HepG2 (cell line): ENCODE results near the gene PLA2R1. TPM values are rescaled to one million over a fixed set of nuclear protein-coding genes. Genes with fewer than 3 reads are reported as not detected.

Source experiments
- ATAC-seq: fragments of 200-7000 bp; cut with Tn5 transposase; 3 replicates; pipeline ENCODE4 v1.9.1; 2020; ENCODE audit warnings: mild to moderate bottlenecking, moderate library complexity
- BruUV-seq: library from RNA; stranded (reverse); fragments of 400-500 nt; replicated peaks from 2 replicates; lab custom pipeline; 2021; lab: Mats Ljungman, UMichigan
- CTCF ChIA-PET: fragments of 300-600 bp; formaldehyde crosslinking; extraction: SDS; loops from one replicate; lab custom pipeline; 2021; ENCODE audit warnings: low total read pairs, inconsistent platforms, low intra/inter-chr PET ratio; lab: Yijun Ruan, JAX
- POLR2A ChIA-PET: fragments of 350-600 bp; sonication (Branson Sonifier 250); formaldehyde crosslinking; loops from one replicate; lab custom pipeline; 2020; ENCODE audit warnings: antibody characterized with exemption, inconsistent platforms; lab: Yijun Ruan, JAX
- DNase-seq: peaks from one replicate; pipeline ENCODE4 v3.0.0-alpha.2; 2015; ENCODE audit warnings: low spot score
- FAIRE-seq: peaks from 3 replicates; lab custom pipeline; 2011; peaks lifted over from hg19 to GRCh38; lab: Jason Lieb, UNC
- H2AFZ ChIP-seq: one replicate; pipeline ENCODE4 v1.6.1; 2011; ENCODE audit warnings: low read length, inconsistent platforms
- H3K27ac ChIP-seq: fragments of 300-600 bp; 3 replicates; pipeline ENCODE4 v1.8.0; 2011; ENCODE audit warnings: mixed run types, mild to moderate bottlenecking, mixed read lengths, low read length, inconsistent platforms; ENCODE audit not compliant: insufficient read depth; ENCODE audit errors: extremely low read length
- H3K27me3 ChIP-seq, 2 experiments: fragments of 200-600 bp in 1 of 2; 2 replicates in 1 of 2; 3 replicates in 1 of 2; pipeline versions ENCODE4 v1.6.0 to v1.8.0; 2011; ENCODE audit warnings: low read length in 2 of 2, mild to moderate bottlenecking in 2 of 2, moderate library complexity in 2 of 2, inconsistent platforms in 1 of 2; ENCODE audit not compliant: insufficient read depth in 2 of 2, control insufficient read depth in 1 of 2
- H3K36me3 ChIP-seq, 2 experiments: fragments of 200-600 bp in 1 of 2; replicated peaks in 1 of 2; 2 replicates in 1 of 2; 3 replicates in 1 of 2; pipeline versions ENCODE4 v1.5.1 to v1.8.0; 2011; ENCODE audit warnings: low read length in 2 of 2, inconsistent platforms in 1 of 2; ENCODE audit not compliant: insufficient read depth in 2 of 2, control insufficient read depth in 1 of 2
- H3K4me1 ChIP-seq: 2 replicates; pipeline ENCODE4 v1.5.1; 2012; ENCODE audit warnings: low read length, inconsistent platforms; ENCODE audit not compliant: insufficient read depth
- H3K4me2 ChIP-seq: 2 replicates; pipeline ENCODE4 v1.6.0; 2011; ENCODE audit warnings: low read depth, low read length, inconsistent platforms
- H3K4me3 ChIP-seq, 3 experiments: fragments of 200-600 bp in 1 of 3; sonication (generic), shearing (Covaris generic) in 1 of 3; replicated peaks in 1 of 3; 2 replicates each; pipeline ENCODE4 v1.5.1; 2011 to 2016; ENCODE audit warnings: low read length in 3 of 3, inconsistent platforms in 2 of 3, low read depth in 2 of 3, mild to moderate bottlenecking in 2 of 3, control low read depth in 1 of 3, mixed read lengths in 1 of 3; ENCODE audit not compliant: insufficient read depth in 1 of 3
- H3K79me2 ChIP-seq: one replicate; pipeline ENCODE4 v1.6.1; 2011; ENCODE audit warnings: low read length, inconsistent platforms; ENCODE audit not compliant: insufficient read depth
- H3K9ac ChIP-seq: 2 replicates; pipeline ENCODE4 v1.6.0; 2011; ENCODE audit warnings: mild to moderate bottlenecking, low read depth, low read length, inconsistent platforms; ENCODE audit not compliant: insufficient read depth
- H3K9me3 ChIP-seq: 2 replicates; pipeline ENCODE4 v1.5.1; 2012; ENCODE audit warnings: mild to moderate bottlenecking, low read length
- H4K20me1 ChIP-seq: 2 replicates; pipeline ENCODE4 v1.6.0; 2011; ENCODE audit warnings: inconsistent platforms, mild to moderate bottlenecking, low read length, moderate library complexity; ENCODE audit not compliant: insufficient read depth
- CTCF ChIP-seq: sonication (generic); formaldehyde crosslinking; IDR thresholded peaks from 2 replicates; pipeline ENCODE4 v1.5.0; 2020; ENCODE audit warnings: mild to moderate bottlenecking, missing genetic modification reagents, moderate library complexity
- FOXC1 ChIP-seq: sonication (generic); formaldehyde crosslinking; IDR thresholded peaks from 2 replicates; pipeline ENCODE4 v1.8.0; 2022; ENCODE audit warnings: mild to moderate bottlenecking, missing genetic modification reagents, borderline replicate concordance
- KLF9 ChIP-seq: IDR thresholded peaks from 2 replicates; pipeline ENCODE4 v1.6.1; 2016; ENCODE audit warnings: low read depth
- NAIF1 ChIP-seq: sonication (generic); formaldehyde crosslinking; IDR thresholded peaks from 2 replicates; pipeline ENCODE4 v1.5.0; 2020; ENCODE audit warnings: mild to moderate bottlenecking, missing genetic modification reagents, borderline replicate concordance
- SMC3 ChIP-seq: IDR thresholded peaks from 2 replicates; pipeline ENCODE4 v1.6.1; 2011; ENCODE audit warnings: low read length, improper control_type of control experiment
- STAG1 ChIP-seq: sonication (generic); formaldehyde crosslinking; IDR thresholded peaks from 2 replicates; pipeline ENCODE4 v1.4.0; 2020; ENCODE audit warnings: missing genetic modification reagents
- ZBTB21 ChIP-seq: sonication (generic); formaldehyde crosslinking; IDR thresholded peaks from 2 replicates; pipeline ENCODE4 v1.4.0; 2020; ENCODE audit warnings: missing genetic modification reagents
- ZNF17 ChIP-seq: sonication (generic); formaldehyde crosslinking; IDR thresholded peaks from 2 replicates; pipeline ENCODE4 v1.5.0; 2020; ENCODE audit warnings: mild to moderate bottlenecking, missing genetic modification reagents
- ZNF33B ChIP-seq: sonication (generic); formaldehyde crosslinking; IDR thresholded peaks from 2 replicates; pipeline ENCODE4 v1.5.1; 2020; ENCODE audit warnings: mild to moderate bottlenecking, missing genetic modification reagents
- WGBS: methylation state at CpG from one replicate; pipeline ENCODE4 v1.1.6; 2017; ENCODE audit warnings: low lambda C conversion rate; 5-methylcytosine and 5-hydroxymethylcytosine counted together
- in situ Hi-C: cut with HindIII; loops from 2 replicates; pipeline ENCODE4 v1.10.0; 2017; ENCODE audit warnings: low pct_unique_long_range_greater_than_20kb; ENCODE audit not compliant: extremely low pct_ligation_motif_present
- intact Hi-C: fragments of 100-400 bp; cut with micrococcal nuclease; formaldehyde crosslinking; loops from one replicate; pipeline ENCODE4 v1.10.0; 2022; ENCODE audit not compliant: unreplicated experiment
- polyA plus RNA-seq, 8 experiments: library from polyadenylated mRNA; depleted of rRNA in 3 of 8; stranded (reverse) in 7 of 8; unstranded in 1 of 8; fragments of >200 nt; fragmentation: Illumina TruSeq in 4 of 8; extraction: Trizol in 4 of 8; gene quantifications; 2 replicates each; pipeline versions ENCODE4 v1.2.1 to v1.2.3, GENCODE V29; 2011 to 2016; ENCODE audit warnings: low read depth in 4 of 8, missing spikeins in 1 of 8, mixed read lengths in 1 of 8; ENCODE audit not compliant: insufficient read depth in 1 of 8
- total RNA-seq, 5 experiments: library from RNA; depleted of rRNA; stranded (reverse); fragments of >200 nt; fragmentation: Illumina TruSeq; extraction: Trizol; gene quantifications; 2 replicates each; pipeline ENCODE4 v1.2.3, GENCODE V29; 2016; ENCODE audit warnings: low read depth in 1 of 5
- TF ChIP-seq, protein P1 (sequence below): sonication (generic); formaldehyde crosslinking; IDR thresholded peaks from 2 replicates; pipeline ENCODE4 v1.5.1; 2020; ENCODE audit warnings: mild to moderate bottlenecking, moderate library complexity, missing genetic modification reagents
- TF ChIP-seq, protein P2 (sequence below): sonication (generic); formaldehyde crosslinking; IDR thresholded peaks from 2 replicates; pipeline ENCODE4 v1.4.0; 2020; ENCODE audit warnings: missing genetic modification reagents

The PLA2R1 gene
- total and polyA plus RNA-seq, 2 of the 13 experiments (the other 11 are each of a cell fraction or from before 2014, with no cell fraction given): not detected

- DNase-seq (peak; percentile 25), FAIRE-seq (no peak), ATAC-seq (peak; percentile 68)
- no peak overlapping the region for H3K4me2 ChIP-seq
- CTCF ChIA-PET: no interaction called here
- H3K27ac ChIP-seq: no peak overlapping the region
- H3K79me2 ChIP-seq: no peaks in the 10 kb centered on the region
- no peak overlapping the region for H2AFZ ChIP-seq
- H4K20me1 ChIP-seq: no peaks in the 10 kb centered on the region
- TF ChIP-seq STAG1 (CRISPR knock-in tag) (peak; percentile 70), CTCF (CRISPR knock-in tag) (peak; percentile 56), KLF9 (CRISPR knock-in tag) (no peak), SMC3 (peak; percentile 30; the same call in 1 of the 2 replicates)
- TF ChIP-seq, protein P1, sequence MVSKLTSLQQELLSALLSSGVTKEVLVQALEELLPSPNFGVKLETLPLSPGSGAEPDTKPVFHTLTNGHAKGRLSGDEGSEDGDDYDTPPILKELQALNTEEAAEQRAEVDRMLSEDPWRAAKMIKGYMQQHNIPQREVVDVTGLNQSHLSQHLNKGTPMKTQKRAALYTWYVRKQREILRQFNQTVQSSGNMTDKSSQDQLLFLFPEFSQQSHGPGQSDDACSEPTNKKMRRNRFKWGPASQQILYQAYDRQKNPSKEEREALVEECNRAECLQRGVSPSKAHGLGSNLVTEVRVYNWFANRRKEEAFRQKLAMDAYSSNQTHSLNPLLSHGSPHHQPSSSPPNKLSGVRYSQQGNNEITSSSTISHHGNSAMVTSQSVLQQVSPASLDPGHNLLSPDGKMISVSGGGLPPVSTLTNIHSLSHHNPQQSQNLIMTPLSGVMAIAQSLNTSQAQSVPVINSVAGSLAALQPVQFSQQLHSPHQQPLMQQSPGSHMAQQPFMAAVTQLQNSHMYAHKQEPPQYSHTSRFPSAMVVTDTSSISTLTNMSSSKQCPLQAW (CRISPR knock-in tag): no peak
- H3K27me3 ChIP-seq: no peaks in the 10 kb centered on the region; a peak in 1 of 5 replicates
- no peaks in the 10 kb centered on the region for H3K4me1 ChIP-seq
- no peaks in the 10 kb centered on the region for H3K36me3 ChIP-seq
- no peak overlapping the region for H3K9ac ChIP-seq
- H3K4me3 ChIP-seq: no peak overlapping the region
- BruUV-seq: no TSS peak
- intact Hi-C loops (loop anchor here (5.0 kb wide), 1 partner anchor 183 kb away; no protein-coding TSS in a partner anchor), in situ Hi-C loops (no loop called here)
- H3K9me3 ChIP-seq: no peaks in the 10 kb centered on the region
- POLR2A ChIA-PET: no interaction called here
Measured at GRCh38 chr2:159939946-159940345, 122.5 kb downstream of the PLA2R1 start.

DNA sequence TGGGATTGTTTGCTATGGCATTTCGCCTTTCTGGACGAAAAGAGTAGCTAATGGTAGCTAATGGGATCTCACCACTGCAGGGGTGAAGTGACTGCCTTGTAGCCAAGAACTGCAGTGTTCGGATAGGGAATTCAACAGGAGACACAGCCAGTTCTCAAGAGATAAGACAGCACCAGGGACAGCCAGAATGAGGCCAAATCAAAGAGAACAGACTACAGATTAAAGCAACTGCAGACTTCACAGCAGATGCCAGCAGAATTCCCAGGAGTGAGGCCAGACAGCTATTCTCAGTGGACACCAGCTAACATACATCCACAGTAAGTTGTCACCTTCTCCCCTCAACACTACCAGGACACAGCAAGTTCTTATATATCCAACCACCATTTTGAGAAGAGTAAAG is 124.0 kb downstream of the PLA2R1 start:
- Histone ChIP-seq H3K9ac (no peak overlapping the region), H3K27ac (no peak overlapping the region), H3K36me3 (no peaks in the 10 kb centered on the region), H3K9me3 (no peaks in the 10 kb centered on the region), H3K79me2 (no peaks in the 10 kb centered on the region), H3K4me3 (no peak overlapping the region), H3K4me1 (no peaks in the 10 kb centered on the region), H3K27me3 (no peaks in the 10 kb centered on the region; a peak in 1 of 5 replicates), H4K20me1 (no peaks in the 10 kb centered on the region), H3K4me2 (no peak overlapping the region), H2AFZ (no peak overlapping the region)
- no peak for DNase-seq
- WGBS: 48% methylated on average over 3 of the region's 3 CpGs
- ChIA-PET CTCF (no interaction called here), POLR2A (no interaction called here)
- BruUV-seq: no TSS peak
- ATAC-seq: no peak
- no peak for FAIRE-seq
- in situ Hi-C loops: no loop called here
- intact Hi-C loops: no loop called here
- no peak for TF ChIP-seq ZNF17
- TF ChIP-seq, protein P2, sequence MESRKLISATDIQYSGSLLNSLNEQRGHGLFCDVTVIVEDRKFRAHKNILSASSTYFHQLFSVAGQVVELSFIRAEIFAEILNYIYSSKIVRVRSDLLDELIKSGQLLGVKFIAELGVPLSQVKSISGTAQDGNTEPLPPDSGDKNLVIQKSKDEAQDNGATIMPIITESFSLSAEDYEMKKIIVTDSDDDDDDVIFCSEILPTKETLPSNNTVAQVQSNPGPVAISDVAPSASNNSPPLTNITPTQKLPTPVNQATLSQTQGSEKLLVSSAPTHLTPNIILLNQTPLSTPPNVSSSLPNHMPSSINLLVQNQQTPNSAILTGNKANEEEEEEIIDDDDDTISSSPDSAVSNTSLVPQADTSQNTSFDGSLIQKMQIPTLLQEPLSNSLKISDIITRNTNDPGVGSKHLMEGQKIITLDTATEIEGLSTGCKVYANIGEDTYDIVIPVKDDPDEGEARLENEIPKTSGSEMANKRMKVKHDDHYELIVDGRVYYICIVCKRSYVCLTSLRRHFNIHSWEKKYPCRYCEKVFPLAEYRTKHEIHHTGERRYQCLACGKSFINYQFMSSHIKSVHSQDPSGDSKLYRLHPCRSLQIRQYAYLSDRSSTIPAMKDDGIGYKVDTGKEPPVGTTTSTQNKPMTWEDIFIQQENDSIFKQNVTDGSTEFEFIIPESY (CRISPR knock-in tag): no peak
- no peak for TF ChIP-seq NAIF1 (CRISPR knock-in tag)
- TF ChIP-seq ZNF33B (CRISPR knock-in tag): no peak
- no peak for TF ChIP-seq FOXC1 (CRISPR knock-in tag)
- TF ChIP-seq ZBTB21 (CRISPR knock-in tag): no peak
